HTR-8/SVneo (cell line): ENCODE data around the gene ABCB4.

Source experiments
- DNase-seq: peaks from one replicate; pipeline ENCODE4 v3.0.0; 2011; ENCODE audit warnings: low spot score, mixed read lengths; ENCODE audit not compliant: insufficient read length
- FAIRE-seq: peaks from 2 replicates; lab custom pipeline; 2011; peaks lifted over from hg19 to GRCh38; lab: Jason Lieb, UNC

ABCB4 gene

GRCh38 chr7:87475359-87476178, at the start of gene ABCB4:
Gene ABCB4, minus strand, starts transcription at chr7:87475680. Its CDS starts 215 bp downstream, at chr7:87475465.
- FAIRE-seq = no peak
- DNase-seq = no peak

- DNase-seq (no peak), FAIRE-seq (no peak)
Observed at GRCh38 chr7:87518735-87519134, 43.3 kb upstream of the ABCB4 start.

GRCh38 chr7:87517891-87518290, 42.4 kb upstream of the ABCB4 start:
- no peak for FAIRE-seq

GRCh38 chr7:87517136-87517815, 41.8 kb upstream of the ABCB4 start:
- DNase-seq (no peak), FAIRE-seq (no peak)

More at GRCh38 chr7:87517891-87518290, 42.4 kb upstream of the ABCB4 start:
- DNase-seq = no peak

GRCh38 chr7:87513735-87514335, 38.4 kb upstream of the ABCB4 start:
- FAIRE-seq (no peak), DNase-seq (no peak)

- no peak for DNase-seq
- FAIRE-seq = no peak
Observed at GRCh38 chr7:87512906-87513305, 37.4 kb upstream of the ABCB4 start.

GRCh38 chr7:87511510-87511909, 36.0 kb upstream of the ABCB4 start:
- no peak for FAIRE-seq
- DNase-seq = no peak

GRCh38 chr7:87510411-87510875, 35.0 kb upstream of the ABCB4 start:
- DNase-seq = no peak
- FAIRE-seq = no peak

GRCh38 chr7:87507446-87507845, 32.0 kb upstream of the ABCB4 start:
- DNase-seq (no peak), FAIRE-seq (no peak)

- DNase-seq (no peak), FAIRE-seq (no peak)
Observed at GRCh38 chr7:87506246-87507180, 31.0 kb upstream of the ABCB4 start.

GRCh38 chr7:87505557-87506245, 30.2 kb upstream of the ABCB4 start:
- FAIRE-seq = no peak
- no peak for DNase-seq

- FAIRE-seq = no peak
- DNase-seq = no peak
Observed at GRCh38 chr7:87505122-87505521, 29.6 kb upstream of the ABCB4 start.

- no peak for FAIRE-seq
- no peak for DNase-seq
Observed at GRCh38 chr7:87499494-87499893, 24.0 kb upstream of the ABCB4 start.

- FAIRE-seq = no peak
- DNase-seq = no peak
Observed at GRCh38 chr7:87498893-87499292, 23.4 kb upstream of the ABCB4 start.

GRCh38 chr7:87497482-87497881, 22.0 kb upstream of the ABCB4 start:
- FAIRE-seq = no peak
- DNase-seq = no peak

- FAIRE-seq = no peak
- DNase-seq = no peak
Observed at GRCh38 chr7:87495366-87495765, 19.9 kb upstream of the ABCB4 start.

GRCh38 chr7:87494454-87494853, 19.0 kb upstream of the ABCB4 start:
- DNase-seq (no peak), FAIRE-seq (no peak)

GRCh38 chr7:87483131-87483530, 7.7 kb upstream of the ABCB4 start:
- FAIRE-seq (no peak), DNase-seq (no peak)

- FAIRE-seq = no peak
- no peak for DNase-seq
Observed at GRCh38 chr7:87482115-87482514, 6.6 kb upstream of the ABCB4 start.
